Muscle of leg (tissue), 11 donors: ENCODE measurements around the gene AK1. TPM values are rescaled to one million over a fixed set of nuclear protein-coding genes. Genes with fewer than 3 reads are reported as not detected.
"Not testable (repeated sequence)": the region's sequence is repeated elsewhere in the genome, so short reads cannot be mapped to it uniquely, and the experiment has no call there.

Experiments
- DNase-seq: peaks from one replicate; pipeline ENCODE4 v3.0.0; 2013
- H3K27ac ChIP-seq: one replicate; pipeline ENCODE4 v1.5.1; 2013; ENCODE audit warnings: mild to moderate bottlenecking, low read length, control low read depth
- H3K27me3 ChIP-seq: one replicate; pipeline ENCODE4 v1.6.1; 2013; ENCODE audit warnings: low read length; ENCODE audit not compliant: control insufficient read depth, insufficient read depth
- H3K36me3 ChIP-seq: one replicate; pipeline ENCODE4 v1.6.1; 2013; ENCODE audit warnings: low read length; ENCODE audit not compliant: control insufficient read depth, insufficient read depth
- H3K4me1 ChIP-seq: one replicate; pipeline ENCODE4 v1.6.1; 2013; ENCODE audit warnings: low read length; ENCODE audit not compliant: control insufficient read depth, insufficient read depth
- H3K4me3 ChIP-seq: one replicate; pipeline ENCODE4 v1.5.1; 2013; ENCODE audit warnings: low read length, control low read depth
- H3K9me3 ChIP-seq: replicated peaks from 2 replicates; pipeline ENCODE4 v1.6.1; 2013; ENCODE audit warnings: low read depth, low read length; ENCODE audit not compliant: control insufficient read depth
- WGBS: methylation state at CpG from one replicate; pipeline ENCODE4 v1.1.5; 2013; ENCODE audit warnings: missing lambda C conversion rate; ENCODE audit not compliant: insufficient coverage; 5-methylcytosine and 5-hydroxymethylcytosine counted together
- polyA plus RNA-seq, 8 donors: library from polyadenylated mRNA; unstranded; fragments of 120-200 nt; gene quantifications; one replicate each; pipeline versions ENCODE4 v1.2.1 to v1.2.3, GENCODE V29; 2013; ENCODE audit warnings: inconsistent platforms in 1 of 8, low replicate concordance in 1 of 8; ENCODE audit not compliant: insufficient read length in 8 of 8, insufficient read depth in 1 of 8
- total RNA-seq: library from RNA; stranded (reverse); fragments of 120-200 nt; gene quantifications from one replicate; pipeline ENCODE4 v1.2.4, GENCODE V29; 2013

Gene AK1
- total and polyA plus RNA-seq, 9 donors = 579 to 1,396 (median 1,100) TPM

DNA sequence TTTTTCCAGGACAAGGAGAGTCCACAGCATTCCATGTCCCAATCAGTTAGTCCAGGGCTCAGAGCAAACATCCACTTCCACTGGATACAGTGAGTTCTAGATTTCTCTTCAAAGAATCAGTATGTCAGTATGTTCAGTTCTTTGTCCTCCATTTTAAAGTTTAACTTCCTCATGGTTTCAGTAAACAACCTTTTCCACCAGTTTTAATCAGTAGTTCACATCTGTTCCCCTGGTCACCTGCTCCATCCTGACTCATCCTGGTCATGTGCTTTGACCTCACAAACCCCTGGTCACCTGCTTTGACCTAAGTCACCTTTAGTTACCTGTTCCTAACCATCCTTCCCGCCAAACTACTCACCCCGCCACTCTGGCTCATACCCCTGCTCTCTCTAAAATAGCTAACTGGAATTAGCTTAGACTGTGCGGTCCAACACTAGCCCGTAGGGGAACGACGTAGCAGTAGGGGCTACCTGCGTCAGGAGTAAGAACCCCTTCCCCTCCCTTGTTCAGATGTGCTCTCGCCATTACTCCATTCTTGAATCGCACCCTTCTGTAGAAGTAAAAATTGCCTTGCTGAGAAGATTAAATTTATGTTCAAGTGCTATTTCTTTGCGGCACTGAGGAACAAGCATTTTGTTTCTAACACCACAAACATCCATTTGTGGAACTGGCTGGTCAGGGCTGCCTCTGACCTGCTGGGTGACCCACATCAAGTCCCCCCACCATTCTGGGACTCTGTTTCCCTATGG lies 28.5 kb downstream of the AK1 start:
- Histone ChIP-seq H3K36me3 (peaks cover 10% of the 10 kb centered on the region), H3K27ac (no peak overlapping the region)
- WGBS = 100% methylated on average over 2 of the region's 10 CpGs

GRCh38 chr9:127847833-127848755 lies 29.4 kb downstream of the AK1 start:
- 65% methylated on average over 7 of the region's 12 CpGs for WGBS
- no peak overlapping the region for H3K27ac ChIP-seq
- no peak for DNase-seq
- H3K9me3 ChIP-seq = peaks cover 5% of the 10 kb centered on the region
- no peaks in the 10 kb centered on the region for H3K27me3 ChIP-seq
- peaks cover 11% of the 10 kb centered on the region for H3K36me3 ChIP-seq
- no peak overlapping the region for H3K4me3 ChIP-seq
- H3K4me1 ChIP-seq = peaks cover 34% of the 10 kb centered on the region

More for the DNA sequence above, 28.5 kb downstream of the AK1 start:
- Histone ChIP-seq H3K9me3 (peaks cover 5% of the 10 kb centered on the region), H3K4me1 (peaks cover 43% of the 10 kb centered on the region), H3K4me3 (no peak overlapping the region), H3K27me3 (no peaks in the 10 kb centered on the region)
- no peak for DNase-seq

DNA sequence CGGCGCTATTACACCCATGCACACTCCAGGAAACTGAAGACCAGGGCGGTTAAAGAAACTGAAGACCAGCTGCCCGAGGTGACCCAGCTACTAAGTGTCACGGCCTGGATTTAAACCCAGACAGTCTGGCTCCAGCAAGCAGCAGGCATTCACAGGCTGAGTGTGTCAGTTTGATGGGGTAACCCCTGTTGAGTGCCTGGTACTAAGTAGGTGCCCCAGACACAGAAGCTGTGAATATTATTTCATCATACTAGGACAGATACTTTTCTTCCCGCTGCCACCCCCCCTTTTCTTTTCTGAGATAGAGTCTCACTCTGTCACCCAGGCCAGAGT lies 30.3 kb downstream of the AK1 start:
- H3K36me3 ChIP-seq = peaks cover 11% of the 10 kb centered on the region
- no peak overlapping the region for H3K4me3 ChIP-seq
- DNase-seq = no peak
- H3K4me1 ChIP-seq = peaks cover 29% of the 10 kb centered on the region
- WGBS = 36% methylated on average over 4 of the region's 6 CpGs
- H3K27ac ChIP-seq = no peak overlapping the region
- peaks cover 5% of the 10 kb centered on the region for H3K9me3 ChIP-seq
- H3K27me3 ChIP-seq = no peaks in the 10 kb centered on the region

- peaks cover 29% of the 10 kb centered on the region for H3K4me1 ChIP-seq
- WGBS = 66% methylated on average over 13 of the region's 18 CpGs
- H3K9me3 ChIP-seq = peaks cover 5% of the 10 kb centered on the region
- no peak for DNase-seq
- H3K27me3 ChIP-seq = no peaks in the 10 kb centered on the region
- peak overlapping the region; percentile 11 for H3K27ac ChIP-seq
- H3K36me3 ChIP-seq = peaks cover 15% of the 10 kb centered on the region
- no peak overlapping the region for H3K4me3 ChIP-seq
Measured at GRCh38 chr9:127846443-127847177, 30.9 kb downstream of the AK1 start.

DNA sequence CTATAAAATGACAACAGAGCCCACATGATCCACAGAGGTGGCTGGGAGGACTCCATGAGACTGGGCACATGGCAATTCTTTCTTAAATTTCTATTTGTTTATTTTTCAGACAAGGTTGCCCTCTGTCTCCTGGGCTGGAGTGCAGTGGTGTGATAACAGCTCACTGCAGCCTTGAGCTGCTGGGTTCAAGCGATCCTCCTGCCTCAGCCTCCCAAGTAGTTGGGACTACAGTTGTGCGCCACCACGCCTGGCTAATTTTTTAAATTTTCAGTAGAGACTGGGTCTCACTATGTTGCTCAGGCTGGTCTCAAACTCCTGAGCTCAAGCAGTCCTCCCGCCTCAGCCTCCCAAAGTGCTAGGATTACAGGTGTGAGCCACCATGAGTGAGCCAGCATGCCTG lies 31.9 kb downstream of the AK1 start:
- not testable (repeated sequence) for H3K27me3 ChIP-seq, H3K9me3 ChIP-seq, H3K4me3 ChIP-seq, DNase-seq
- Histone ChIP-seq H3K4me1 (peaks cover 35% of the 10 kb centered on the region), H3K36me3 (peaks cover 20% of the 10 kb centered on the region), H3K27ac (peak overlapping the region; percentile 49)
- 94% methylated on average over 4 of the region's 4 CpGs for WGBS

- peak; percentile 53 for DNase-seq
- no peaks in the 10 kb centered on the region for H3K27me3 ChIP-seq
- H3K27ac ChIP-seq = peak overlapping the region; percentile 49
- H3K36me3 ChIP-seq = peaks cover 22% of the 10 kb centered on the region
- H3K9me3 ChIP-seq = peaks cover 5% of the 10 kb centered on the region
- no peak overlapping the region for H3K4me3 ChIP-seq
- H3K4me1 ChIP-seq = peaks cover 36% of the 10 kb centered on the region
- WGBS = 15% methylated on average over 9 of the region's 16 CpGs
Measured at GRCh38 chr9:127844821-127845359, 32.6 kb downstream of the AK1 start.

GRCh38 chr9:127841087-127841835 lies 36.2 kb downstream of the AK1 start:
- H3K4me1 ChIP-seq = peaks cover 52% of the 10 kb centered on the region
- H3K9me3 ChIP-seq = no peaks in the 10 kb centered on the region
- H3K27ac ChIP-seq = no peak overlapping the region
- WGBS = 85% methylated on average over 9 of the region's 15 CpGs
- H3K36me3 ChIP-seq = peaks cover 18% of the 10 kb centered on the region
- no peaks in the 10 kb centered on the region for H3K27me3 ChIP-seq
- no peak overlapping the region for H3K4me3 ChIP-seq
- DNase-seq = peak; percentile 20

DNA sequence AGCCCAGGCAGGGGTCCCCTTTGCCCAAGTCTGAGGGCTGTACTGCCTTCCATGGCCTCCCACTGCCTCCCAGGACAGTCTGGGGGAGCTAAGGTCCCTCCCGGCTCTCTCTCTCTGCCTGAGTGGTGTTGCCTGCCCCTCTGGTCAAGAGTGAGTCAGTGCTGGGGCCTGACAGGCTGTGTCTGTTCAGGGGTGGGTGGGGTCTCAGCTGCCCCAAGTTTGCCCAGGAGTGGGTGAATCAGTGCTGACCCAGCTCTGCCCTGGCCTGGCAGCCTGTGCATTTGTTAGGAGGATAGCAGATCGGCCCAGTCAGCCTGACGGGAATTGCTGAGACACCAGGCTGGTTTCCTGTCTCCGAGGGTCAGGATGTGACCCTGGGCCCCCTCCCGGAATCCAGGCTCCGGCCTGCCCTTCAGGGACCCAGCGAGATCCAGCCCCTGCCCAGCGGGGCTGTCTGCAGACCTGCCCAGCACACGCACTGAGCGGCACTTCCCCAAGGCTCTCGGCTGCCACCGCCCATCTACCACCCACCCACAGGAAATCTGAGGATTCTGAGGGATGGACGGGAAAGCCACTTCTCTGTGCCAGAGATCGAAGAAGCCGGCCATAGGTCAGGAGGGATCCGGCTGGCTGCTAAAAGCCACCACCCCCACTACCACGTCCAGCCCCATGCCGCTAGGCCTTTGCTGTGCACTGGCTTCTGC lies 38.9 kb downstream of the AK1 start:
- Histone ChIP-seq H3K36me3 (peaks cover 21% of the 10 kb centered on the region), H3K4me3 (no peak overlapping the region), H3K9me3 (no peaks in the 10 kb centered on the region)

GRCh38 chr9:127837346-127837745 lies 40.1 kb downstream of the AK1 start:
- peak; percentile 19 for DNase-seq
- 56% methylated on average over 4 of the region's 4 CpGs for WGBS
- peaks cover 53% of the 10 kb centered on the region for H3K4me1 ChIP-seq
- peaks cover 16% of the 10 kb centered on the region for H3K36me3 ChIP-seq
- H3K9me3 ChIP-seq = no peaks in the 10 kb centered on the region
- H3K4me3 ChIP-seq = no peak overlapping the region
- H3K27ac ChIP-seq = no peak overlapping the region
- H3K27me3 ChIP-seq = no peaks in the 10 kb centered on the region

More for the DNA sequence above, 38.9 kb downstream of the AK1 start:
- 21% methylated on average over 10 of the region's 18 CpGs for WGBS
- Histone ChIP-seq H3K27me3 (no peaks in the 10 kb centered on the region), H3K4me1 (peaks cover 53% of the 10 kb centered on the region), H3K27ac (peak overlapping the region; percentile 83)
- peak; percentile 71 for DNase-seq
